Peyer's patch (tissue), 4 donors: ENCODE results near the gene PANX2. TPM values are rescaled to one million over a fixed set of nuclear protein-coding genes. Genes with fewer than 3 reads are reported as not detected.
"Not testable (repeated sequence)": the region's sequence is repeated elsewhere in the genome, so short reads cannot be mapped to it uniquely, and the experiment has no call there.

Source experiments
- DNase-seq, 3 donors: peaks; one replicate each; pipeline ENCODE4 v3.0.0-alpha.2; 2017 to 2019
- H3K27ac ChIP-seq, 4 donors: fragments of 200-600 bp; sonication (generic); one replicate each; pipeline ENCODE4 v1.5.1; 2016 to 2019
- H3K27me3 ChIP-seq, 2 donors: fragments of 200-600 bp; sonication (generic); one replicate each; pipeline ENCODE4 v1.5.1; 2019
- H3K36me3 ChIP-seq, 3 donors: fragments of 200-600 bp; sonication (generic); one replicate each; pipeline ENCODE4 v1.5.1; 2016 to 2019
- H3K4me1 ChIP-seq, 4 donors: fragments of 200-600 bp; sonication (generic); one replicate each; pipeline ENCODE4 v1.5.1; 2016 to 2019
- H3K4me3 ChIP-seq, 4 donors: fragments of 200-600 bp; sonication (generic); 1 replicate in 3 of 4; 2 replicates in 1 of 4; pipeline ENCODE4 v1.5.1; 2016 to 2019; ENCODE audit warnings: mild to moderate bottlenecking in 1 of 4
- H3K9me3 ChIP-seq, 4 donors: fragments of 200-600 bp; sonication (generic); one replicate each; pipeline ENCODE4 v1.5.1; 2016 to 2019; ENCODE audit warnings: mild to moderate bottlenecking in 1 of 4
- POLR2A ChIP-seq, 2 donors: fragments of 450-650 bp; IDR thresholded peaks; one replicate each; pipeline ENCODE4 v1.5.1; 2017; ENCODE audit warnings: antibody characterized with exemption in 2 of 2, mild to moderate bottlenecking in 2 of 2, moderate library complexity in 2 of 2
- total RNA-seq, 4 donors: library from RNA; depleted of rRNA; stranded (reverse); fragments of >200 nt; gene quantifications; one replicate each; pipeline ENCODE4 v1.1.0, GENCODE V29; 2016
- TF ChIP-seq, protein P1 (sequence below), 6 experiments: fragments of 450-650 bp in 4 of 6; fragments of 200-600 bp in 2 of 6; sonication (generic) in 1 of 6; IDR thresholded peaks; one replicate each; pipeline ENCODE4 v1.5.1; 2017 to 2019; ENCODE audit warnings: antibody characterized with exemption in 6 of 6, mild to moderate bottlenecking in 3 of 6, moderate library complexity in 1 of 6

The PANX2 gene
- total RNA-seq, 4 donors from 2014 or later = 0.40 TPM; not detected in 3

DNA sequence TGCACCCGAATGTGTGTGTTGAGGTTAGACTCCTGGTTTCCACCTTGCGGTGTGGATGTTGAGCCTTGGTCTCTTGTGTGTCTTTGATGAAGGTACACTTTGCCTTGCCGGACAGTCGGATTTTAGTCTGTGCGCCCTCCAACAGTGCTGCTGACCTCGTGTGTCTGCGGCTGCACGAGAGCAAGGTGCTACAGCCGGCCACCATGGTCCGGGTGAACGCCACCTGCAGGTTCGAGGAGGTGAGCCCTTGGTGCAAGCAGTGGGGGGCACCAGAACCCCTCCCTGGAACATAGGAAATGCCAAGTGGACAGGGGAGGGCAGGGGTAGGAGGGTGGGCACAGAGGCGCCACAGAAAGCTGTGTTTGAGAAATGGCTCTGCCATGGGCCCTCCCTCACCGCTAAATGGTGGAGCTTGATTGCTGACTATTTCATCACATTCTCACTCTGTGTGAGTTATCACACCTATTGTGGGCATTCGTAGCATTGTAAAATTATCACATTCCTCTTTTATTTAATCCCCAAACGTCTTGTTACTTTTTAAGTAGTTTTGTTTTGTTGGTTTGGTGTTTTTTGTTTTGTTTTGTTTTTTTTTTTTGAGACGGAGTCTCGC, 26.4 kb upstream of the PANX2 start:
- no peak for DNase-seq
- no peaks in the 10 kb centered on the region for H3K36me3 ChIP-seq
- TF ChIP-seq POLR2A (IDR thresholded peaks at IDR 0.05) = no peak
- TF ChIP-seq, protein P1, sequence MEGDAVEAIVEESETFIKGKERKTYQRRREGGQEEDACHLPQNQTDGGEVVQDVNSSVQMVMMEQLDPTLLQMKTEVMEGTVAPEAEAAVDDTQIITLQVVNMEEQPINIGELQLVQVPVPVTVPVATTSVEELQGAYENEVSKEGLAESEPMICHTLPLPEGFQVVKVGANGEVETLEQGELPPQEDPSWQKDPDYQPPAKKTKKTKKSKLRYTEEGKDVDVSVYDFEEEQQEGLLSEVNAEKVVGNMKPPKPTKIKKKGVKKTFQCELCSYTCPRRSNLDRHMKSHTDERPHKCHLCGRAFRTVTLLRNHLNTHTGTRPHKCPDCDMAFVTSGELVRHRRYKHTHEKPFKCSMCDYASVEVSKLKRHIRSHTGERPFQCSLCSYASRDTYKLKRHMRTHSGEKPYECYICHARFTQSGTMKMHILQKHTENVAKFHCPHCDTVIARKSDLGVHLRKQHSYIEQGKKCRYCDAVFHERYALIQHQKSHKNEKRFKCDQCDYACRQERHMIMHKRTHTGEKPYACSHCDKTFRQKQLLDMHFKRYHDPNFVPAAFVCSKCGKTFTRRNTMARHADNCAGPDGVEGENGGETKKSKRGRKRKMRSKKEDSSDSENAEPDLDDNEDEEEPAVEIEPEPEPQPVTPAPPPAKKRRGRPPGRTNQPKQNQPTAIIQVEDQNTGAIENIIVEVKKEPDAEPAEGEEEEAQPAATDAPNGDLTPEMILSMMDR (IDR thresholded peaks at IDR 0.05) = no peak
- H3K27me3 ChIP-seq = no peaks in the 10 kb centered on the region
- no peaks in the 10 kb centered on the region for H3K9me3 ChIP-seq
- no peak overlapping the region for H3K27ac ChIP-seq
- H3K4me3 ChIP-seq = no peak overlapping the region
- peaks cover 0 to 11% (median 0%) of the 10 kb centered on the region in 4 donors for H3K4me1 ChIP-seq

DNA sequence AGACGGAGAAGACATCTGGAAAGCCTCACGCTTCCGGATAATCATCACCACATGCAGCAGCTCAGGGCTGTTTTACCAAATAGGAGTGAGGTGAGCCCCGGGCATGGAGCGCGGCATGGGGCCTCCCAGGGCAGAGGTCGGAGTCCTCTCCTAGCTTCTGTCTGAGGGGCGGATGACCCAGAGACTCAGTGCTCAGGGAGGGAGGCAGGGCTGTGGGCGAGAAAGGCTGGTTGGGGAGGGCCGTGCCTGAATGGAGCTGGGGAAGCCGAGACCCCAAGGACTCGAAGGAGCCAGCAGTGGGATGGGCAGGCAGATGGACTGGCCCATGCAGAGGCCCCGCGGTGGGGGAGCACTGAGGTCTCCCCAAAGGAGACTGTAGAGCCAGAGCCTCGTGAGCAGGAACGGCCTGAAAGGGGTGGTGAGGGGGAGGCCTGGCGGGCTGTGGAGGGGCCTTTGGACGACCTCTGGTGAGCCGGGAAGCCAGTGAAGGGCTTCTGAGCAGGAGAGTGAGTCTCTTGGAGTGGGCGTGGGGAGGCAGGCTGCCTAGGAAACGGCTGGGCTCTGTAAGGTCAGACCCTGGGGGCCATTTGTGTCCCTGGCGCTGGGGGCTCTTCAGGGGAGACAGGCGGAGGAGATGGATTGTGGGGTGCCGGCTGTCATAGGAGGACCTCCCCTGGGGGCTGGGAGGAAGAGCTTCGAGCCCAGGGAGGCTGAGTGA, 24.7 kb upstream of the PANX2 start:
- TF ChIP-seq, protein P1 (IDR thresholded peaks at IDR 0.05) = no peak
- no peak for TF ChIP-seq POLR2A (IDR thresholded peaks at IDR 0.05)
- no peak overlapping the region for H3K4me3 ChIP-seq
- H3K27me3 ChIP-seq = no peaks in the 10 kb centered on the region
- H3K9me3 ChIP-seq = no peaks in the 10 kb centered on the region
- H3K36me3 ChIP-seq = no peaks in the 10 kb centered on the region
- no peak overlapping the region for H3K27ac ChIP-seq
- DNase-seq = no peak
- H3K4me1 ChIP-seq = peaks cover 0 to 11% (median 0%) of the 10 kb centered on the region in 4 donors

DNA sequence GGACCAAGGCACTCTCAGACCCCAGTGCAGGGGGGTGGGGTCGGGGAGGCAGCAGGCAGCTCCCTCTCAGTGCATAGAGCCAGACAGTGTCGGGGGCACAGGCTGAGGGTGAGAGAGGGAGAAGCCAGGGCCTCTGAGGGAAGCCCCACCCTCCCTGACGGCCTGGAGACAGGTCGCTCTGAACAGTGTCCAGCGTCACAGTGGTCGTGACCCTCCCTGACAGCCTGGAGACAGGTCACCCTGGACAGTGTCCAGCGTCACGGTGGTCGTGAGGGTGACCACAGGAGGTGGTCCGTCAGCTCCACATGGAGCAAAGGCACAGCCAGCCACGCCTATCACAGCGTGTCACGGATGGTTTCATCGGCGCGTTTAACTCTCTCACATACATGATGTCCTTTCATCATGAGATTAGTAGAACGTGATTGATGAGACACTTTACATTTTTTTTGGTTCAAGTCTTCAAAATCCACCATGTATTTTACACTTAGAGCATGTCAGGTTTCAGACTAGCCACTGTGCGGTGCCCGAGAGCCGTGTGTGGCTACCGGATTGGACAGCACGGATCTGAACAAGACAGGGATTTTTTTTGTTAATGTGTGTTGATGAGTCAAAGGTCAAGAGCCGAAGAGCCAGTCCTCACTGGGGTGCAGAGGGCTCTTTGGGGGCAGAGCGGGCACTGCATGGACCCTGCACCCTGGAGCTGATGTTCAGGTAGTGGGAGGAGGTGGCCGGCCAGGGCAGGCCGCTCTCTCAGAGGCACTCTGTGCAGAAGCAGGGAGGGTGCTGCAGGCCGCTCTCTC, 23.9 kb upstream of the PANX2 start:
- DNase-seq = peak in 2 of 3 donors; percentile 75 to 82
- H3K4me3 ChIP-seq = no peak overlapping the region

DNA sequence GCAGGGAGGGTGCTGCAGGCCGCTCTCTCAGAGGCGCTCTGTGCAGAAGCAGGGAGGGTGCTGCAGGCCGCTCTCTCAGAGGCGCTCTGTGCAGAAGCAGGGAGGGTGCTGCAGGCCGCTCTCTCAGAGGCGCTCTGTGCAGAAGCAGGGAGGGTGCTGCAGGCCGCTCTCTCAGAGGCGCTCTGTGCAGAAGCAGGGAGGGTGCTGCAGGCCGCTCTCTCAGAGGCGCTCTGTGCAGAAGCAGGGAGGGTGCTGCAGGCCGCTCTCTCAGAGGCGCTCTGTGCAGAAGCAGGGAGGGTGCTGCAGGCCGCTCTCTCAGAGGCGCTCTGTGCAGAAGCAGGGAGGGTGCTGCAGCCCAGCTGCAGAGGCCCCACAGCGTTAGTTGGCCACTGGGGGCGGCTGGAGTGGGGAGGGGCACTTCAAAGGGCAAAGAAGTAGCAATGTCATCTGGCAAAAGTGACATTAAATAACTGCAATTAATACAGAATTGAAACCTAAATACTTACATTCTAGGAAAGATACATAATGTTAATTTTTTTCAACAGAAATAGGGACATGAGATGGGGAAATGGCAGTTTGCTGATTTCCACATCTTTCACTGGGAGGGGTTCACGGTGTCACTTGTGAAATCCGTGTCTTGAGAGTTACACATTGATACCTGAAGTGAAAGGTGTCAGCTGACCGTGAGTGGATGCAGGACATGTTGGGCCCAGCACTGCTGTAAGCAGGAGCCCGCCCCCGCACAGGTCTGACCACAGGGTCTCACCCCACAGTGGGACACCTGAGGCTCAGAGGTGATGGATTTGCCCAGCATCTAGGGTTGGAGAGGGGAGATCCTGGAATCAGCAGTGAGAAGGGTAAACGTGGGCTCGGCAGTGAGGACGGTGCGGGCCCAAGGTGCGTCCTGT, 23.0 kb upstream of the PANX2 start:
- DNase-seq, H3K9me3 ChIP-seq, H3K4me3 ChIP-seq, H3K27me3 ChIP-seq, H3K36me3 ChIP-seq, H3K27ac ChIP-seq: not testable (repeated sequence)
- H3K4me1 ChIP-seq = peaks cover 0 to 11% (median 0%) of the 10 kb centered on the region in 4 donors

More for the DNA sequence above, 23.9 kb upstream of the PANX2 start:
- peaks cover 0 to 11% (median 0%) of the 10 kb centered on the region in 4 donors for H3K4me1 ChIP-seq
- H3K27me3 ChIP-seq = no peaks in the 10 kb centered on the region
- H3K36me3 ChIP-seq = no peaks in the 10 kb centered on the region
- H3K9me3 ChIP-seq = no peaks in the 10 kb centered on the region
- TF ChIP-seq, protein P1 (IDR thresholded peaks at IDR 0.05) = peak in 4 of 6 experiments; percentile 55 to 94 (median 82)
- no peak for TF ChIP-seq POLR2A (IDR thresholded peaks at IDR 0.05)
- no peak overlapping the region for H3K27ac ChIP-seq

DNA sequence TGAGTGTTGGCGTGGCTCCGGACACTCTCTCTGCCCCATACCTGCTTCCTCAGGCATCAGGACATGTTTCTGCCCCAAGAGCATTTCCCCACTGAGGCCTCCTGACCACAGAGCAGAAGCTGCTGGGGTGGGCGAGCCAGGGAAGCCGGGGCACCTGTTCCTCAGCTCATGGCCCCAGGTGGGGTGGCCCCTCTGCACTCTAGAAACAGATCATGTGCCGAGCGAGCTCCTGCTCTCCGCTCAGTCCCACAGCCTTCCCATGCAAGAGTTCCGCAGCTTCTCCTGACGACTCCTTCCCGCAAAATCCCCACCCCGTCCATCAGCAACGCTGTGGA, 22.4 kb upstream of the PANX2 start:
- no peak for DNase-seq

More for the DNA sequence above, 22.4 kb upstream of the PANX2 start:
- H3K4me3 ChIP-seq = no peak overlapping the region
- peaks cover 0 to 11% (median 0%) of the 10 kb centered on the region in 4 donors for H3K4me1 ChIP-seq
- no peak overlapping the region for H3K27ac ChIP-seq
- H3K9me3 ChIP-seq = no peaks in the 10 kb centered on the region
- no peaks in the 10 kb centered on the region for H3K27me3 ChIP-seq
- TF ChIP-seq POLR2A (IDR thresholded peaks at IDR 0.05) = no peak
- TF ChIP-seq, protein P1 (IDR thresholded peaks at IDR 0.05) = no peak
- H3K36me3 ChIP-seq = no peaks in the 10 kb centered on the region
